ENCODE measurements around the gene BSPH1. TPM values are rescaled to one million over a fixed set of nuclear protein-coding genes. Genes with fewer than 3 reads are reported as not detected.

BSPH1 gene
- polyA plus RNA-seq, 1 donor from 2014 or later = not detected

- Histone ChIP-seq H3K79me2 (replicated peaks; ENCODE audit: insufficient read depth, low read length) (no peaks in the 10 kb centered on the region), H3K9ac (ENCODE audit: low read length) (no peak overlapping the region), H3K4me3 (ENCODE audit: low read length) (no peak overlapping the region), H3K4me2 (ENCODE audit: low read length) (no peak overlapping the region), H3K36me3 (ENCODE audit: insufficient read depth, low read length) (no peaks in the 10 kb centered on the region), H4K20me1 (ENCODE audit: insufficient read depth) (no peaks in the 10 kb centered on the region), H3K9me3 (ENCODE audit: low read length) (no peaks in the 10 kb centered on the region), H3K27me3 (ENCODE audit: insufficient read depth, low read depth, low read length) (no peaks in the 10 kb centered on the region), H3F3A (ENCODE audit: insufficient read depth, low read length, poor library complexity, severe bottlenecking) (no peaks in the 10 kb centered on the region), H3K9me2 (ENCODE audit: insufficient read depth, low read length) (no peaks in the 10 kb centered on the region), H3K27ac (ENCODE audit: low read length) (no peak overlapping the region), H2AFZ (ENCODE audit: low read depth, low read length) (no peak overlapping the region)
- TF ChIP-seq RAD21 (conservative IDR thresholded peaks at IDR 0.05) = no peak
- TF ChIP-seq EP300 (conservative IDR thresholded peaks at IDR 0.05; ENCODE audit: poor library complexity, severe bottlenecking) = no peak
- TF ChIP-seq TAF1 (IDR thresholded peaks at IDR 0.05; ENCODE audit: low read depth) = no peak
- no peak for TF ChIP-seq MXI1 (conservative IDR thresholded peaks at IDR 0.05; ENCODE audit: poor library complexity, severe bottlenecking)
- TF ChIP-seq CTCF (IDR thresholded peaks at IDR 0.05; ENCODE audit: poor library complexity, severe bottlenecking) = no peak
- TF ChIP-seq POLR2AphosphoS5 (IDR thresholded peaks at IDR 0.05) = no peak
- no peak for TF ChIP-seq REST (IDR thresholded peaks at IDR 0.05; ENCODE audit: borderline replicate concordance)
- no peak for TF ChIP-seq EZH2 (IDR thresholded peaks at IDR 0.05; ENCODE audit: borderline replicate concordance, insufficient read depth, low read length, poor library complexity, severe bottlenecking)
- no peak for TF ChIP-seq SMC3 (conservative IDR thresholded peaks at IDR 0.05; ENCODE audit: poor library complexity)
These were observed 4.3 kb upstream of the BSPH1 start for GRCh38 chr19:47996230-47996727.

GRCh38 chr19:47994209-47994802, 2.3 kb upstream of the BSPH1 start, which contains the start of gene ELSPBP1:
Gene ELSPBP1, plus strand, starts transcription at chr19:47994632. Its CDS starts 14,036 bp downstream, at chr19:48008668.
- Histone ChIP-seq H3K27ac (ENCODE audit: low read length) (no peak within 1 kb of the TSS), H3K4me2 (ENCODE audit: low read length) (no peak within 1 kb of the TSS), H3K4me3 (ENCODE audit: low read length) (no peak within 1 kb of the TSS), H3F3A (ENCODE audit: insufficient read depth, low read length, poor library complexity, severe bottlenecking) (no peaks in the 10 kb centered on the region), H3K79me2 (replicated peaks; ENCODE audit: insufficient read depth, low read length) (no peaks in the 10 kb centered on the region), H4K20me1 (ENCODE audit: insufficient read depth) (no peaks in the 10 kb centered on the region), H3K36me3 (ENCODE audit: insufficient read depth, low read length) (no peaks in the 10 kb centered on the region), H3K9ac (ENCODE audit: low read length) (no peak within 1 kb of the TSS), H2AFZ (ENCODE audit: low read depth, low read length) (no peak within 1 kb of the TSS), H3K9me2 (ENCODE audit: insufficient read depth, low read length) (no peaks in the 10 kb centered on the region), H3K27me3 (ENCODE audit: insufficient read depth, low read depth, low read length) (no peaks in the 10 kb centered on the region), H3K9me3 (ENCODE audit: low read length) (no peaks in the 10 kb centered on the region)
- TF ChIP-seq SMC3 (conservative IDR thresholded peaks at IDR 0.05; ENCODE audit: poor library complexity) (no peak), TAF1 (IDR thresholded peaks at IDR 0.05; ENCODE audit: low read depth) (no peak), EP300 (conservative IDR thresholded peaks at IDR 0.05; ENCODE audit: poor library complexity, severe bottlenecking) (no peak), POLR2AphosphoS5 (IDR thresholded peaks at IDR 0.05) (no peak), EZH2 (IDR thresholded peaks at IDR 0.05; ENCODE audit: borderline replicate concordance, insufficient read depth, low read length, poor library complexity, severe bottlenecking) (no peak), REST (IDR thresholded peaks at IDR 0.05; ENCODE audit: borderline replicate concordance) (no peak), RAD21 (conservative IDR thresholded peaks at IDR 0.05) (no peak), CTCF (IDR thresholded peaks at IDR 0.05; ENCODE audit: poor library complexity, severe bottlenecking) (no peak), MXI1 (conservative IDR thresholded peaks at IDR 0.05; ENCODE audit: poor library complexity, severe bottlenecking) (no peak)

All from neural cell (in vitro differentiated cells).